NT2/D1 (cell line): ENCODE data around the gene CPLANE2.
A peak's percentile ranks its signal among the peaks of the same experiment; 100 is the strongest.

Experiments used
- DNase-seq: peaks from one replicate; pipeline ENCODE4 v3.0.0-alpha.2; 2011; ENCODE audit warnings: low read depth, low spot score
- H3K27me3 ChIP-seq: 2 replicates; pipeline ENCODE4 v1.6.0; 2011; ENCODE audit warnings: mild to moderate bottlenecking; ENCODE audit not compliant: insufficient read length, insufficient read depth
- H3K36me3 ChIP-seq: 2 replicates; pipeline ENCODE4 v1.6.1; 2011; ENCODE audit warnings: mild to moderate bottlenecking, low read length, mixed read lengths; ENCODE audit not compliant: insufficient read depth, insufficient read length
- H3K4me1 ChIP-seq: 2 replicates; pipeline ENCODE4 v1.5.1; 2011; ENCODE audit not compliant: insufficient read depth, insufficient read length
- H3K4me3 ChIP-seq: 2 replicates; pipeline ENCODE4 v1.5.1; 2011; ENCODE audit warnings: low read depth; ENCODE audit not compliant: insufficient read length
- H3K9ac ChIP-seq: 2 replicates; pipeline ENCODE4 v1.6.0; 2011; ENCODE audit warnings: low read depth; ENCODE audit not compliant: insufficient read length
- H3K9me3 ChIP-seq: 2 replicates; pipeline ENCODE4 v1.5.1; 2011; ENCODE audit warnings: mild to moderate bottlenecking, low read length; ENCODE audit not compliant: insufficient read depth
- SUZ12 ChIP-seq: IDR thresholded peaks from 2 replicates; pipeline ENCODE4 v1.6.1; 2011; ENCODE audit not compliant: insufficient read length, insufficient read depth; ENCODE audit errors: extremely low read depth
- YY1 ChIP-seq: IDR thresholded peaks from 2 replicates; pipeline ENCODE4 v1.6.1; 2011; ENCODE audit not compliant: insufficient read length, insufficient read depth
- ZNF274 ChIP-seq: IDR thresholded peaks from 2 replicates; pipeline ENCODE4 v1.6.1; 2011; ENCODE audit warnings: mild to moderate bottlenecking, low read depth, low read length

Gene CPLANE2

GRCh38 chr1:16236511-16237342, at the start of gene CPLANE2:
Gene CPLANE2 (minus strand): TSS chr1:16237183. CDS start chr1:16236742, 441 bp downstream.
- TF ChIP-seq ZNF274 (no peak), YY1 (no peak), SUZ12 (no peak)
- H3K4me3 ChIP-seq: peak within 1 kb of the TSS; percentile 63
- H3K9me3 ChIP-seq: no peaks in the 10 kb centered on the region
- peaks cover 10% of the 10 kb centered on the region for H3K27me3 ChIP-seq
- peak; percentile 76 for DNase-seq
- peak within 1 kb of the TSS; percentile 79 for H3K9ac ChIP-seq
- H3K36me3 ChIP-seq: no peaks in the 10 kb centered on the region
- peaks cover 6% of the 10 kb centered on the region for H3K4me1 ChIP-seq

DNA sequence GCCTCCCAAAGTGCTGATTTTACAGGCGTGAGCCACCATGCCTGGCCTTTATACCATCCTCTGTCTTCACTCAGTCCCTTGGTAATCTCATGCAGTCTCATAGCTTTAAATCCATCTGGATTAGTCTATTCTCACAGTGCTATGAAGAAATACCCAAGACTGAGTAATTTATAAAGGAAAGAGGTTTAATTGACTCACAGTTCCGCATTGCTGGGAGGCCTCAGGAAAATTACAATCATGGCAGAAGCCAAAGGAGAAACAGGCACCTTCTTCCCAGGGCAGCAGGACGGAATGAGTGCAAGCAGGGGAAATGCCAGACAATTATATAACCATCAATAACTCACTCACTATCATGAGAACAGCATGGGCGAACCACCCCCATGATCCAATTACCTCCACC, 49.1 kb upstream of the CPLANE2 start:
- Histone ChIP-seq H3K9me3 (no peaks in the 10 kb centered on the region), H3K27me3 (no peaks in the 10 kb centered on the region), H3K4me1 (peaks cover 2% of the 10 kb centered on the region), H3K9ac (no peak overlapping the region), H3K36me3 (peaks cover 9% of the 10 kb centered on the region), H3K4me3 (no peak overlapping the region)
- no peak for TF ChIP-seq ZNF274
- no peak for TF ChIP-seq SUZ12
- TF ChIP-seq YY1: no peak
- DNase-seq: no peak

DNA sequence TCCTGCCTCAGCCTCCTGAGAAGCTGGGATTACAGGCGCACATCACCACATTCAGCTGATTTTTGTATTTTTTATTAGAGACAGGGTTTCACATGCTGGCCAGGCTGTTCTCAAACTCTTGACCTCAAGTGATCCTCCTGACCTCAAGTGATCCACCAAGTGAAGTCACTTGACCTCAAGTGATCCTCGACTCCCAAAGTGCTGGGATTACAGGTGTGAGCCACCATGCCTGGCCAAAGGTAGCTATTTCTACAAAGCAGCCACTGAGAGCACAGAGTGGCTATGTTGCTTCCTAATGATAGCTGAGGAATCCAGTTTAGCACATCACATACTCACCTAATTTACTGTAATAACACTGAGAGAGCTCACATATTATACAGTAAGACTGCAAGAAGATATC, 44.8 kb upstream of the CPLANE2 start:
- DNase-seq: no peak
- H3K9me3 ChIP-seq: no peaks in the 10 kb centered on the region
- H3K9ac ChIP-seq: no peak overlapping the region
- H3K4me1 ChIP-seq: no peaks in the 10 kb centered on the region
- TF ChIP-seq ZNF274 (no peak), YY1 (no peak), SUZ12 (no peak)
- peaks cover 7% of the 10 kb centered on the region for H3K36me3 ChIP-seq
- H3K27me3 ChIP-seq: no peaks in the 10 kb centered on the region
- H3K4me3 ChIP-seq: no peak overlapping the region

DNA sequence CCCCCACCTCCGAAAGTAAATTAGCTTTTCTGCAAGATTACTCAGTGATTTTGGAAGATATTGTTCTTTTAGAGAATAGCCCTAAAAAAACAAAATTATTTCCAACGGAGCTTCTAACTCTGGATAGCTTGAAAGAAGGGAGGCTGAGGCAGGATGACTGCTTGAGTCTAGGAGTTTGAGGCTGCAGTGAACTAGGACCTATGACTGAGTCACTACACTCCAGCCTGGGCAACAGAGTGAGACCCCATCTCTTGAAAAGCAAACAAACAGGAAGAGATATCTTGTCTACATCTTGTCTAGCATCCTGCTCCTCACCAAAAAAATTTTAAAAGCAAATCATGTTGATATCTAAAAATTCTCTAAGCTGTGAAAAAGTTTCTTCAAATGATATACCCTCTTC, 42.2 kb upstream of the CPLANE2 start:
- Histone ChIP-seq H3K4me3 (no peak overlapping the region), H3K4me1 (no peaks in the 10 kb centered on the region), H3K36me3 (no peaks in the 10 kb centered on the region), H3K27me3 (no peaks in the 10 kb centered on the region), H3K9ac (no peak overlapping the region), H3K9me3 (no peaks in the 10 kb centered on the region)
- TF ChIP-seq SUZ12 (no peak), YY1 (no peak), ZNF274 (no peak)
- no peak for DNase-seq

DNA sequence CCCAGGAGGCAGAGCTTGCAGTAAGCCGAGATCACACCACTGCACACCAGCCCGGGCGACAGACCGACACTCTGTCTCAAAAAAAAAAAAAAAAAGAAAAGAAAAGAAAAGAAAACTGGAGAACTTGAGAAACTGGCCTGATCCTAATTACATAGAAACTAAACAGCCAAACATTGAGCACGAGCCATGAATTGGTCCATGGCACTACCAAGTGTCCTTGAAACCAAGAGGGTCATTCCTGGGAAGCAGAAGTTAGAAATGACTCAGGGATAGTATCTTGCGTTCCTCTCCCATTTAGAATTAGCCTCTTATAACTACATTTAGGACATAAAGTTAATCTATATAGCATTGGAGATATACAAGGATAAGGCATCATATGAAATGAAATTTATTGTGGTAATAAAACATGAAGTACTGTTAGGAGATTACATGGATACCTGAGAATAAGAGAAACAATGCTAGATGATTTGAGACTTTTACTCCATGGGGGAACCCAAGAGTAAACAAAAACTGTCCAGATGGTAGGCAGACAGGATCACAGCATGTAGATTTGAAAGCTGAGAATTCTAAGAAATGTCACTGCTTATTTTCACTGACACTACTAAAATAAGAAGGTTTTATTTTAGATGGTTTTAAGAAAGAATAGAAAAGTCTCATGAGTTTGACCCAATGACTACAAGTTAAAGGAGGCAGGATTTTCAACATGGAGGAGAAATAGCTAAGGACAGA, 39.5 kb upstream of the CPLANE2 start:
- Histone ChIP-seq H3K9ac (no peak overlapping the region), H3K36me3 (no peaks in the 10 kb centered on the region), H3K4me3 (no peak overlapping the region), H3K27me3 (no peaks in the 10 kb centered on the region), H3K9me3 (no peaks in the 10 kb centered on the region), H3K4me1 (no peaks in the 10 kb centered on the region)
- no peak for DNase-seq
- TF ChIP-seq YY1 (no peak), ZNF274 (no peak), SUZ12 (no peak)

DNA sequence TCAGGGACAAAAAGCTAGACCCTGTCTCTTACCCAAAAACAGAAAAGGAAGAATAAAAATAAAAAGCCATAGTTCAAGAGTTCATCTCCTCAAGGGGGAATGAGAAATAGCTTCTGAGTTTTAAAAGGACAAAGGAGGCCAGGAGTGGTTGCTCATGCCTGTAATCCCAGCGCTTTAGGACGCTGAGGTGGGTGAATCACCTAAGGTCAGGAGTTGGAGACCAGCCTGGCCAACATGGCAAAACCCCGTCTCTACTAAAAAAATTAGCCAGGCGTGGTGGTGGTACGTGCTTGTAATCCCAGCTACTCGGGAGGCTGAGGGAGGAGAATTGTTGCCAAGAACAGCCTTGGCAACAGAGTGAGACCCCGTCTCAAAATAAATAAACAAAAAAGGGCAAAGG, 38.6 kb upstream of the CPLANE2 start:
- no peak overlapping the region for H3K9ac ChIP-seq
- H3K27me3 ChIP-seq: no peaks in the 10 kb centered on the region
- H3K4me1 ChIP-seq: no peaks in the 10 kb centered on the region
- TF ChIP-seq YY1 (no peak), SUZ12 (no peak), ZNF274 (no peak)
- H3K4me3 ChIP-seq: no peak overlapping the region
- no peaks in the 10 kb centered on the region for H3K9me3 ChIP-seq
- no peak for DNase-seq
- no peaks in the 10 kb centered on the region for H3K36me3 ChIP-seq

DNA sequence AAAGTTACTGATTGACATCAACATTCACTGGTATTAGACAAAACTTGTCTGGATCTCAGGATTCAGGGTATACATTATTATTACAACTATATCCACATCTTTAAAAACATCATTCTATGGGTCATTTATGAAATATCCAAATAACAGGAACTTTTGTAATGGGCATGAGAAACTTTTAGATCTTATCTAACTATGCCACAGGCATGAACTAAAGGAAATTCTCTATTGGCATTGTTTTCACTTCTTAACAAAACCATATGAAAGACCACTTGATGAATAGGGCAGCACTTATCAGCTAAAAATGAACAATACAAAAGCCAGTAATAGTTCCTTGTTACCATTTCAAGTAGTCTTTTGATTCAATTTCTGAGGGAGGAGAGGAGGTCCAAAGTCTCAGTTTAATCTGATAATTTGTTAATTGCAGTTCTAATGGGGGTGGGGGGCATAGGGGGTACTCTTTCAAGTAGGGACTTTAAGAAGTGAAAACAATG, 30.8 kb upstream of the CPLANE2 start:
- H3K36me3 ChIP-seq: no peaks in the 10 kb centered on the region
- no peaks in the 10 kb centered on the region for H3K9me3 ChIP-seq
- no peaks in the 10 kb centered on the region for H3K27me3 ChIP-seq
- DNase-seq: no peak
- TF ChIP-seq YY1 (no peak), ZNF274 (no peak), SUZ12 (no peak)
- H3K9ac ChIP-seq: no peak overlapping the region
- H3K4me1 ChIP-seq: no peaks in the 10 kb centered on the region
- no peak overlapping the region for H3K4me3 ChIP-seq
